MCF 10A (cell line): ENCODE data around the gene RPS6KA4. TPM values are rescaled to one million over a fixed set of nuclear protein-coding genes. Genes with fewer than 3 reads are reported as not detected.
A peak's percentile ranks its signal among the peaks of the same experiment; 100 is the strongest.

ENCODE experiments used
- BruUV-seq: library from RNA; stranded (reverse); fragments of 400-500 nt; replicated peaks from 2 replicates; lab custom pipeline; 2021; lab: Mats Ljungman, UMichigan
- CTCF ChIA-PET: fragments of 300-600 bp; sonication (Branson Sonifier 250); formaldehyde crosslinking; extraction: SDS; loops from one replicate; lab custom pipeline; 2021; ENCODE audit warnings: antibody characterized with exemption, inconsistent platforms; lab: Yijun Ruan, JAX
- POLR2A ChIA-PET: fragments of 300-600, 350-650 bp; sonication (Branson Sonifier 250); formaldehyde crosslinking; extraction: SDS; loops from one replicate; lab custom pipeline; 2020; ENCODE audit warnings: antibody characterized with exemption, inconsistent platforms; lab: Yijun Ruan, JAX
- DNase-seq: peaks from one replicate; pipeline ENCODE4 v3.0.0-alpha.2; 2018; ENCODE audit not compliant: unreplicated experiment
- H3K27ac Mint-ChIP-seq: one replicate; pipeline ENCODE4 v1.8.0; 2022; ENCODE audit warnings: mild to moderate bottlenecking, low read depth, mixed read lengths; ENCODE audit not compliant: unreplicated experiment
- H3K27me3 Mint-ChIP-seq: one replicate; pipeline ENCODE4 v1.8.0; 2022; ENCODE audit warnings: mixed read lengths; ENCODE audit not compliant: insufficient read depth, unreplicated experiment
- H3K36me3 Mint-ChIP-seq: one replicate; pipeline ENCODE4 v1.8.0; 2022; ENCODE audit warnings: mild to moderate bottlenecking, moderate library complexity, mixed read lengths; ENCODE audit not compliant: insufficient read depth, unreplicated experiment
- H3K4me1 Mint-ChIP-seq: one replicate; pipeline ENCODE4 v1.8.0; 2022; ENCODE audit warnings: mixed read lengths; ENCODE audit not compliant: insufficient read depth, unreplicated experiment
- H3K4me3 Mint-ChIP-seq: one replicate; pipeline ENCODE4 v1.8.0; 2022; ENCODE audit warnings: mild to moderate bottlenecking, moderate library complexity, mixed read lengths; ENCODE audit not compliant: unreplicated experiment
- H3K9me3 Mint-ChIP-seq: one replicate; pipeline ENCODE4 v1.8.0; 2022; ENCODE audit warnings: mixed read lengths; ENCODE audit not compliant: unreplicated experiment
- intact Hi-C: fragments of 100-400 bp; cut with micrococcal nuclease; formaldehyde crosslinking; loops from 2 replicates; pipeline ENCODE4 v1.14.1; 2022
- total RNA-seq: library from RNA; stranded (reverse); gene quantifications from 2 replicates; pipeline ENCODE4 v1.2.3, GENCODE V29; 2022
- TF ChIP-seq, protein P1 (sequence below): fragments of 200-600 bp; IDR thresholded peaks from one replicate; pipeline ENCODE4 v1.8.0; 2022; ENCODE audit warnings: antibody characterized with exemption, mild to moderate bottlenecking; ENCODE audit not compliant: unreplicated experiment

Gene RPS6KA4
- total RNA-seq, 1 experiment from 2014 or later = 42.5 TPM

GRCh38 chr11:64331569-64332371 is 27.2 kb upstream of the RPS6KA4 start:
- Mint-ChIP-seq H3K9me3 (no peaks in the 10 kb centered on the region), H3K27ac (peak overlapping the region; percentile 61), H3K27me3 (no peaks in the 10 kb centered on the region), H3K4me3 (peak overlapping the region; percentile 8), H3K36me3 (no peaks in the 10 kb centered on the region), H3K4me1 (peaks cover 20% of the 10 kb centered on the region)
- intact Hi-C loops = loop anchor here (1.0 kb wide), 1 partner anchor 13 kb away; the partner anchor contains the start of gene PRDX5
- DNase-seq = peak; percentile 98
- BruUV-seq = no TSS peak
- ChIA-PET CTCF (interaction anchor here (0.6 to 11.4 kb wide), 32 partner anchors 9 to 1738 kb away, joined by 3 to 135 read pairs (median 4); partner anchors contain the start of genes BAD, CATSPERZ, ESRRA and PACS1), POLR2A (interaction anchor here (0.6 to 15.4 kb wide), 24 partner anchors 8 to 851 kb away, joined by 3 to 285 read pairs (median 5); partner anchors contain the start of genes ESRRA, FKBP2, PPP1R14B and PRDX5)
- TF ChIP-seq, protein P1, sequence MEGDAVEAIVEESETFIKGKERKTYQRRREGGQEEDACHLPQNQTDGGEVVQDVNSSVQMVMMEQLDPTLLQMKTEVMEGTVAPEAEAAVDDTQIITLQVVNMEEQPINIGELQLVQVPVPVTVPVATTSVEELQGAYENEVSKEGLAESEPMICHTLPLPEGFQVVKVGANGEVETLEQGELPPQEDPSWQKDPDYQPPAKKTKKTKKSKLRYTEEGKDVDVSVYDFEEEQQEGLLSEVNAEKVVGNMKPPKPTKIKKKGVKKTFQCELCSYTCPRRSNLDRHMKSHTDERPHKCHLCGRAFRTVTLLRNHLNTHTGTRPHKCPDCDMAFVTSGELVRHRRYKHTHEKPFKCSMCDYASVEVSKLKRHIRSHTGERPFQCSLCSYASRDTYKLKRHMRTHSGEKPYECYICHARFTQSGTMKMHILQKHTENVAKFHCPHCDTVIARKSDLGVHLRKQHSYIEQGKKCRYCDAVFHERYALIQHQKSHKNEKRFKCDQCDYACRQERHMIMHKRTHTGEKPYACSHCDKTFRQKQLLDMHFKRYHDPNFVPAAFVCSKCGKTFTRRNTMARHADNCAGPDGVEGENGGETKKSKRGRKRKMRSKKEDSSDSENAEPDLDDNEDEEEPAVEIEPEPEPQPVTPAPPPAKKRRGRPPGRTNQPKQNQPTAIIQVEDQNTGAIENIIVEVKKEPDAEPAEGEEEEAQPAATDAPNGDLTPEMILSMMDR = peak; percentile 79

- peak overlapping the region; percentile 2 for H3K27ac Mint-ChIP-seq
- ChIA-PET POLR2A (interaction anchor here (1.2 to 15.4 kb wide), 7 partner anchors 8 to 29 kb away, joined by 4 to 285 read pairs (median 25); partner anchors contain the start of genes ESRRA, PRDX5 and TRMT112), CTCF (interaction anchor here (1.0 to 11.4 kb wide), 7 partner anchors 9 to 82 kb away, joined by 5 to 135 read pairs (median 20); partner anchors contain the start of genes CATSPERZ, PLCB3, PRDX5 and TRMT112)
- H3K4me3 Mint-ChIP-seq = no peak overlapping the region
- intact Hi-C loops = no loop called here
- no peaks in the 10 kb centered on the region for H3K27me3 Mint-ChIP-seq
- DNase-seq = no peak
- TF ChIP-seq, protein P1 = no peak
- H3K36me3 Mint-ChIP-seq = no peaks in the 10 kb centered on the region
- BruUV-seq = no TSS peak
- no peaks in the 10 kb centered on the region for H3K9me3 Mint-ChIP-seq
- H3K4me1 Mint-ChIP-seq = peaks cover 20% of the 10 kb centered on the region
Measured at GRCh38 chr11:64333556-64333955, 25.4 kb upstream of the RPS6KA4 start.

DNA sequence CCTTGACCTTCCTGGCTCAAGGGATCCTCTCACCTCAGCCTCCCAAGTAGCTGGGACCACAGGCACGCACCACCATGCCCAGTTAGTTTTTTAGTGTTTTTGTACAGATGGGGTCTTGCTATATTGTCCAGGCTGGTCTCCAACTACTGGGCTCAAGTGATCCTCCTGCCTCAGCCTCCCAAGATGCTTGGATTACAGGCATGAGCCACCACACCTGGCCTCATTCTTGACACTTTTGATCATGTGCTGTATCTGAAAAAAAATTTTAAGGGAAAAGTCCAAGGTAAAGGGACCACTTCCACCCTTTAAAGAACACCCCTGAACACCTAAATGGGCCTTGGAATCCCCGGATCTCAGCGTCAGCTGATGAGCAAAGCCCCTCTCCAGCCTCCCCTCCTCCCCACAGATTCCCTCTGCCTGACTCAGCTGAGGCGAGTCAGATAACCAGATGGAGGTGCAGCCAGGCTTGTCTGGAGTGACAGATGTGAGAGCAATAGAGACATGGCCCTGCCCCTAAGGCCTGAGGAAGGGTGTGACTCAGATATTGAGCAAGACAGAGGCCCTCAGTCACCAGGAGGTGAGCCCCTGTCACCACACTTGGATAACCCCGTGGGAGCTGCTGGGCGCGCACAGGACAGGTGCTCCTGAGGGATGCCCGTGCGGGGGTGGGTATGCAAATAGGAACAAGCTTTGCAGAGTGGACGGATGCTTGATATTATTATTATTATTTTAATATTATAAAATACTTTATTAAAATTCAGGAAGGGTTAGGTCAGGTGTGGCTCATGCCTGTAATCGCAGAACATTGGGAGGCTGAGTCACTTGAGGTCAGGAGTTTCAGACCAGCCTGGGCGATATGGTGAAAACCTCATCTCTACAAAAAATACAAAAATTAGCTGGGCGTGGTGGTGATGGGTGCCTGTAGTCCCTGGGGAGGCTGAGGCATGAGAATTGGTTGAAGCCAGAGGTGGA is 23.9 kb upstream of the RPS6KA4 start:
- no peaks in the 10 kb centered on the region for H3K9me3 Mint-ChIP-seq
- DNase-seq = peak; percentile 98
- peaks cover 20% of the 10 kb centered on the region for H3K4me1 Mint-ChIP-seq
- CTCF ChIA-PET = interaction anchor here (0.6 to 11.4 kb wide), 5 partner anchors 10 to 204 kb away, joined by 3 to 135 read pairs (median 9); partner anchors contain the start of genes PRDX5 and TRMT112
- no TSS peak for BruUV-seq
- no peaks in the 10 kb centered on the region for H3K36me3 Mint-ChIP-seq
- intact Hi-C loops = loop anchor here (1.0 kb wide), 1 partner anchor 17 kb away; the partner anchor contains the start of gene PRDX5
- H3K27me3 Mint-ChIP-seq = no peaks in the 10 kb centered on the region
- TF ChIP-seq, protein P1 = no peak
- peak overlapping the region; percentile 43 for H3K4me3 Mint-ChIP-seq
- POLR2A ChIA-PET = interaction anchor here (0.7 to 15.4 kb wide), 19 partner anchors 11 to 654 kb away, joined by 3 to 285 read pairs (median 5); partner anchors contain the start of genes ESRRA, PPP1R14B, PRDX5 and RPS6KA4
- H3K27ac Mint-ChIP-seq = peak overlapping the region; percentile 98
